Upper lobe of left lung (tissue), 6 donors: ENCODE data around the gene DCLK1. TPM values are rescaled to one million over a fixed set of nuclear protein-coding genes. Genes with fewer than 3 reads are reported as not detected.

Experiments used
- ATAC-seq, 2 donors: fragments of 200-7000 bp; cut with Tn5 transposase; one replicate each; pipeline ENCODE4 v1.9.1; 2022; ENCODE audit warnings: mild to moderate bottlenecking in 2 of 2, moderate library complexity in 2 of 2; ENCODE audit not compliant: low FRiP score in 2 of 2
- DNase-seq, 2 donors: peaks; one replicate each; pipeline ENCODE4 v3.0.0-alpha.2; 2019 to 2020
- H3K27ac ChIP-seq, 4 donors: fragments of 200-600 bp; sonication (generic); one replicate each; pipeline ENCODE4 v1.5.1; 2016 to 2019
- H3K27me3 ChIP-seq, 4 donors: fragments of 200-600 bp; sonication (generic); one replicate each; pipeline ENCODE4 v1.5.1; 2017 to 2019
- H3K36me3 ChIP-seq, 4 donors: fragments of 200-600 bp; sonication (generic); one replicate each; pipeline ENCODE4 v1.5.1; 2016 to 2019
- H3K4me1 ChIP-seq, 4 donors: fragments of 200-600 bp; sonication (generic); one replicate each; pipeline ENCODE4 v1.5.1; 2018 to 2019
- H3K4me3 ChIP-seq, 4 donors: fragments of 200-600 bp; sonication (generic); one replicate each; pipeline ENCODE4 v1.5.1; 2017 to 2019; ENCODE audit warnings: mild to moderate bottlenecking in 2 of 4, moderate library complexity in 1 of 4
- H3K9me3 ChIP-seq, 4 donors: fragments of 200-600 bp; sonication (generic); one replicate each; pipeline ENCODE4 v1.5.1; 2018 to 2019
- EP300 ChIP-seq, 4 donors: sonication (generic); formaldehyde crosslinking; IDR thresholded peaks; one replicate each; pipeline ENCODE4 v1.5.1; 2017; ENCODE audit warnings: antibody characterized with exemption in 4 of 4, control low read depth in 2 of 4
- POLR2A ChIP-seq, 4 donors: fragments of 450-650 bp; IDR thresholded peaks; one replicate each; pipeline ENCODE4 v1.5.1; 2016 to 2017; ENCODE audit warnings: antibody characterized with exemption in 4 of 4, mild to moderate bottlenecking in 2 of 4
- POLR2AphosphoS5 ChIP-seq, 2 donors: sonication (generic); formaldehyde crosslinking; IDR thresholded peaks; one replicate each; pipeline ENCODE4 v1.5.1; 2017; ENCODE audit warnings: antibody characterized with exemption in 2 of 2
- WGBS, 2 donors: methylation state at CpG; one replicate each; pipeline ENCODE4 v1.1.5; 2017 to 2018; 5-methylcytosine and 5-hydroxymethylcytosine counted together
- total RNA-seq, 6 donors: library from RNA; depleted of rRNA in 4 of 6; stranded (reverse); fragments of >200 nt in 4 of 6; gene quantifications; one replicate each; pipeline versions ENCODE4 v1.1.0 to v1.2.1, GENCODE V29; 2016 to 2021
- TF ChIP-seq, protein P1 (sequence below), 6 experiments: fragments of 450-650 bp in 4 of 6; fragments of 200-600 bp in 2 of 6; sonication (generic) in 2 of 6; IDR thresholded peaks; one replicate each; pipeline ENCODE4 v1.5.1; 2016 to 2019; ENCODE audit warnings: antibody characterized with exemption in 6 of 6
- donor health status: DM: no; HTN: no; CAD: no; lungs with moderate emphysema.
- donor health status: DM: no; HTN: yes; CAD: no; lungs with severe emphysema.

The DCLK1 gene
- total RNA-seq, result 10 to 100 TPM in 1 of 6 donors, 1 to 10 TPM in 5; 2.1 to 14.7 (median 3.9) TPM

- Histone ChIP-seq H3K4me1 (peaks cover 0 to 18% (median 2%) of the 10 kb centered on the region in 4 donors), H3K9me3 (no peaks in the 10 kb centered on the region), H3K36me3 (no peaks in the 10 kb centered on the region), H3K27ac (peak within 1 kb of the TSS in 1 of 4 donors; percentile 0), H3K4me3 (peak within 1 kb of the TSS in 3 of 4 donors; percentile 43 to 51 (median 47)), H3K27me3 (peaks cover 0 to 8% (median 1%) of the 10 kb centered on the region in 4 donors)
- TF ChIP-seq EP300 (IDR thresholded peaks at IDR 0.05) (no peak), POLR2A (IDR thresholded peaks at IDR 0.05) (no peak), POLR2AphosphoS5 (IDR thresholded peaks at IDR 0.05) (no peak)
- TF ChIP-seq, protein P1, sequence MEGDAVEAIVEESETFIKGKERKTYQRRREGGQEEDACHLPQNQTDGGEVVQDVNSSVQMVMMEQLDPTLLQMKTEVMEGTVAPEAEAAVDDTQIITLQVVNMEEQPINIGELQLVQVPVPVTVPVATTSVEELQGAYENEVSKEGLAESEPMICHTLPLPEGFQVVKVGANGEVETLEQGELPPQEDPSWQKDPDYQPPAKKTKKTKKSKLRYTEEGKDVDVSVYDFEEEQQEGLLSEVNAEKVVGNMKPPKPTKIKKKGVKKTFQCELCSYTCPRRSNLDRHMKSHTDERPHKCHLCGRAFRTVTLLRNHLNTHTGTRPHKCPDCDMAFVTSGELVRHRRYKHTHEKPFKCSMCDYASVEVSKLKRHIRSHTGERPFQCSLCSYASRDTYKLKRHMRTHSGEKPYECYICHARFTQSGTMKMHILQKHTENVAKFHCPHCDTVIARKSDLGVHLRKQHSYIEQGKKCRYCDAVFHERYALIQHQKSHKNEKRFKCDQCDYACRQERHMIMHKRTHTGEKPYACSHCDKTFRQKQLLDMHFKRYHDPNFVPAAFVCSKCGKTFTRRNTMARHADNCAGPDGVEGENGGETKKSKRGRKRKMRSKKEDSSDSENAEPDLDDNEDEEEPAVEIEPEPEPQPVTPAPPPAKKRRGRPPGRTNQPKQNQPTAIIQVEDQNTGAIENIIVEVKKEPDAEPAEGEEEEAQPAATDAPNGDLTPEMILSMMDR (IDR thresholded peaks at IDR 0.05), result no peak
- DNase-seq (peak; percentile 24 to 93), ATAC-seq (peak; percentile 70 to 90)
- WGBS, 2 donors, result 11 to 13% methylated on average over 22 to 23 of the region's 48 CpGs
Observed at GRCh38 chr13:36131222-36131930, at the start of gene DCLK1. Gene DCLK1 (minus strand): TSS chr13:36131382.

DNA sequence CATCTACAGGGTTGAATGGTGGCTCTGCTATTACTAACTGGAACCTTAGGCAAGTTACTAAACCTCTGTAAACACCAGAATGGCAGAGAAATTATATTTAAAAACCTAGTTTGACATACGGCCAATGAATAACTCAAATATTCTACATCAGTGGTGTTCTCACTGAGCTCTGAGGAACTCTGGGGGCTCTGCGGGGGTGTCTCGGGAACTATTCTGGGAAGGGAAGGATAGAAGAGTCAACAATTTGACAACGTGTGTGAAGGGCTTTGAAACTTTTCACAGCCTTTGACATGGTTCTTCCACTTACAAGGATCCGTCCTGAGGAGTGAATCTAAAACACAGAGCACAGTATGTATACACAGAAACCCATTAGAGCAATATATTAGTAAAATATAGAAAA lies 44.4 kb upstream of the DCLK1 start:
- Histone ChIP-seq H3K4me3 (no peak overlapping the region), H3K27me3 (no peaks in the 10 kb centered on the region), H3K9me3 (no peaks in the 10 kb centered on the region), H3K27ac (no peak overlapping the region), H3K36me3 (no peaks in the 10 kb centered on the region), H3K4me1 (no peaks in the 10 kb centered on the region)
- 78 to 83% methylated on average over 5 of the region's 5 CpGs for WGBS, 2 donors
- no peak for DNase-seq
- ATAC-seq, result no peak
- TF ChIP-seq, protein P1 (IDR thresholded peaks at IDR 0.05), result no peak

GRCh38 chr13:36174923-36175322 lies 43.7 kb upstream of the DCLK1 start:
- ATAC-seq (no peak), DNase-seq (peak in 1 of 2 donors; percentile 5)
- Histone ChIP-seq H3K4me1 (no peaks in the 10 kb centered on the region), H3K27me3 (no peaks in the 10 kb centered on the region), H3K36me3 (no peaks in the 10 kb centered on the region), H3K4me3 (no peak overlapping the region), H3K27ac (no peak overlapping the region), H3K9me3 (no peaks in the 10 kb centered on the region)
- no peak for TF ChIP-seq POLR2A (IDR thresholded peaks at IDR 0.05)
- TF ChIP-seq EP300 (IDR thresholded peaks at IDR 0.05), result no peak
- TF ChIP-seq, protein P1 (IDR thresholded peaks at IDR 0.05), result no peak
- TF ChIP-seq POLR2AphosphoS5 (IDR thresholded peaks at IDR 0.05), result no peak
- 70 to 74% methylated on average over 7 of the region's 7 CpGs for WGBS, 2 donors

DNA sequence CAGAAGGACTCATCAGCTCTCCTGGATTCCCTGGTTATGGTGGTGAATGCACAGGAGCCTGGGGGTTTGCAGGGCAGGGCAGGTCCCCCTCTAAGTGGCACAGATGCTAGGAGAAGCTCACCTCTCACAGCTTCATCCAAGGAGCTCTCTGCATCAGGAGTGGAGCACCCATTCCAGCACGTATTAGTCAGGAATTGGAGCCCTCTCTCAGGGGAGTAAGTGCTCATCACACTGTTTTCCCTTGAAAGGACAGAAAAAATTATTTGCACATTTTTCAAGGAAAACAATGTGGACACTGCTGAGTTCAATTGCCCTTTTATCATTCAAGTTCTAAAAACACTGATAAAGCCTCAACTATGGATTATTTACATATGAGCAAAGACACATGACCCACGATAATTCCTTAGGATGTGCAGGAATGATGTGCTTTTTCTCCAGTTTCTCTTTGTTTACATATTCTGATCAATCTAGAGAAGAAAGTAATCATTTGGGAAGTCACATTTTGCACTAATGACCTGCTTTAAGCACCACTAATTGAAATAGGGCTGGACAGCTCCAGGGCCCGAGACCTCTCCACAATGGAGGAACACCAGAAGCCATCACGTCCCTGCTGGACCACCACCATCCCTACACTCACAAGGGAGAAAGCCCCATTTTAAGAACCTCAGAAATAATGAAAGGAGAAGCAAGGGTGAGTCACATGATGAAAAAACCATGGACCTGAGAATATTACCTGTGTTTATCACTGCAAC lies 42.6 kb upstream of the DCLK1 start:
- Histone ChIP-seq H3K36me3 (no peaks in the 10 kb centered on the region), H3K4me1 (no peaks in the 10 kb centered on the region), H3K9me3 (no peaks in the 10 kb centered on the region), H3K27me3 (no peaks in the 10 kb centered on the region), H3K27ac (no peak overlapping the region), H3K4me3 (no peak overlapping the region)
- 68 to 77% methylated on average over 4 of the region's 4 CpGs for WGBS, 2 donors
- no peak for TF ChIP-seq POLR2AphosphoS5 (IDR thresholded peaks at IDR 0.05)
- no peak for TF ChIP-seq POLR2A (IDR thresholded peaks at IDR 0.05)
- TF ChIP-seq, protein P1 (IDR thresholded peaks at IDR 0.05), result no peak
- TF ChIP-seq EP300 (IDR thresholded peaks at IDR 0.05), result no peak
- ATAC-seq (no peak), DNase-seq (no peak)
